ENCODE results near the gene ZNF208. TPM values are rescaled to one million over a fixed set of nuclear protein-coding genes. Genes with fewer than 3 reads are reported as not detected.

Gene ZNF208
- total RNA-seq, 2 donors from 2014 or later = not detected

DNA sequence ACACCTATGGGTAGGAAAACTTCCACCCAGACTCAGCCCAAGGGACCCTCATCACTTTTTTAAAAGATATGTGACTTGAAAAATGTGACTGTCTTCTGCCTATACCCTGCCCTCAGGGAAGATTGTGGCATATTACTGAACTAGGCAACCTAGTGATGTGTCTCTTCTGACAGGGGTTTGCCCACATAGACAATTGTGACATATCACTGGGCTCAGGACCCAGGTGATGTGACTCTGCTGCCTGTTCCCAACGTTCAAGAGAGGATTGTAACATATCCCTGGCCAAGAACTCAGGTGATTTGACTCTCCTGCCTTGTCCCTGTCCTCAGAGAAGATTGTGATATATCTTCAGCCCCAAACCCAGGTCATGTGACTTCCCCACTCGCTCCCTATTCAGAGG lies 88.5 kb downstream of the ZNF208 start:
- H3K9me3 Mint-ChIP-seq = peaks cover 92% of the 10 kb centered on the region
- no peaks in the 10 kb centered on the region for H3K36me3 ChIP-seq (ENCODE audit: control insufficient read depth, insufficient read depth, low read length)
- no peaks in the 10 kb centered on the region for H3K27me3 ChIP-seq (ENCODE audit: control insufficient read depth, insufficient read depth, low read length, poor library complexity, severe bottlenecking)
- no peak overlapping the region for H3K27ac Mint-ChIP-seq
- no peaks in the 10 kb centered on the region for H3K36me3 Mint-ChIP-seq (ENCODE audit: low read depth)
- no peak overlapping the region for H3K4me3 ChIP-seq (ENCODE audit: low read length)
- peaks cover 96% of the 10 kb centered on the region for H3K9me3 ChIP-seq (ENCODE audit: control insufficient read depth, low read length)
- no peak overlapping the region for H3K27ac ChIP-seq (ENCODE audit: low read depth, low read length)
- 9 to 10% methylated on average over 2 of the region's 2 CpGs for WGBS, 2 experiments (ENCODE audit: insufficient coverage in 1 of 2, insufficient read length in 1 of 2)
- DNase-seq = no peak
- TF ChIP-seq, protein P1, sequence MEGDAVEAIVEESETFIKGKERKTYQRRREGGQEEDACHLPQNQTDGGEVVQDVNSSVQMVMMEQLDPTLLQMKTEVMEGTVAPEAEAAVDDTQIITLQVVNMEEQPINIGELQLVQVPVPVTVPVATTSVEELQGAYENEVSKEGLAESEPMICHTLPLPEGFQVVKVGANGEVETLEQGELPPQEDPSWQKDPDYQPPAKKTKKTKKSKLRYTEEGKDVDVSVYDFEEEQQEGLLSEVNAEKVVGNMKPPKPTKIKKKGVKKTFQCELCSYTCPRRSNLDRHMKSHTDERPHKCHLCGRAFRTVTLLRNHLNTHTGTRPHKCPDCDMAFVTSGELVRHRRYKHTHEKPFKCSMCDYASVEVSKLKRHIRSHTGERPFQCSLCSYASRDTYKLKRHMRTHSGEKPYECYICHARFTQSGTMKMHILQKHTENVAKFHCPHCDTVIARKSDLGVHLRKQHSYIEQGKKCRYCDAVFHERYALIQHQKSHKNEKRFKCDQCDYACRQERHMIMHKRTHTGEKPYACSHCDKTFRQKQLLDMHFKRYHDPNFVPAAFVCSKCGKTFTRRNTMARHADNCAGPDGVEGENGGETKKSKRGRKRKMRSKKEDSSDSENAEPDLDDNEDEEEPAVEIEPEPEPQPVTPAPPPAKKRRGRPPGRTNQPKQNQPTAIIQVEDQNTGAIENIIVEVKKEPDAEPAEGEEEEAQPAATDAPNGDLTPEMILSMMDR (conservative IDR thresholded peaks at IDR 0.05) = no peak
- no peaks in the 10 kb centered on the region for H3K4me1 ChIP-seq (ENCODE audit: control insufficient read depth, insufficient read depth, low read length)
- no peaks in the 10 kb centered on the region for H3K4me1 Mint-ChIP-seq
- no peaks in the 10 kb centered on the region for H3K27me3 Mint-ChIP-seq (ENCODE audit: insufficient read depth)
- no peak overlapping the region for H3K9ac ChIP-seq (ENCODE audit: extremely low read depth, low read length, poor library complexity, severe bottlenecking)
- H3K4me3 Mint-ChIP-seq = no peak overlapping the region

DNA sequence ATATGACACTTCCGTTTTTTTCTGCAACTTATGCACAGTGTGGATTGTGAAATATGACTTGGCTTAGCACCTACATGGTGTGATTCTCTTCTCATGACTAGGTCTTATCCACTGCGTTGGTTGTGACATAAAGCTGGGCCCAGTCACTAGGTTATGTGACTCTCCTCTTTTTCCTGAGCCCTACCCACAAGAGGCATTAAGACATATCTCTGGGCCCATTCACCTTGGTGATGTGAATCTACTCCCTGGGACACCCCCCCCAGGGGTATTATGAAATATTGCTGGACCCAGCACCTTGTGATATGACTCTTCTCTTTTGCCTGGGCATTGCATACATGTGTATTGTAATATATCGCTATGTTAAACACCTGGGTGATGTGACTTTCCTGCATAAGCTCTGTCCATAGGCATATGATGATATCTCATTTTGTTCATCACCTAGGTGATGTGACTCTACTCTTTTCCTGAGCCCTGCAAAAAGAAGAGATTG lies 89.0 kb downstream of the ZNF208 start:
- Histone ChIP-seq H3K4me1 (ENCODE audit: control insufficient read depth, insufficient read depth, low read length) (no peaks in the 10 kb centered on the region), H3K27me3 (ENCODE audit: control insufficient read depth, insufficient read depth, low read length, poor library complexity, severe bottlenecking) (no peaks in the 10 kb centered on the region), H3K4me3 (ENCODE audit: low read length) (no peak overlapping the region), H3K9ac (ENCODE audit: extremely low read depth, low read length, poor library complexity, severe bottlenecking) (no peak overlapping the region), H3K27ac (ENCODE audit: low read depth, low read length) (no peak overlapping the region), H3K36me3 (ENCODE audit: control insufficient read depth, insufficient read depth, low read length) (no peaks in the 10 kb centered on the region), H3K9me3 (ENCODE audit: control insufficient read depth, low read length) (peaks cover 96% of the 10 kb centered on the region)
- no peaks in the 10 kb centered on the region for H3K4me1 Mint-ChIP-seq
- H3K27ac Mint-ChIP-seq = no peak overlapping the region
- peaks cover 92% of the 10 kb centered on the region for H3K9me3 Mint-ChIP-seq
- WGBS, 2 experiments (ENCODE audit: insufficient coverage in 1 of 2, insufficient read length in 1 of 2) = 59 to 68% methylated on average over 2 to 3 of the region's 3 CpGs
- no peaks in the 10 kb centered on the region for H3K36me3 Mint-ChIP-seq (ENCODE audit: low read depth)
- no peak for DNase-seq
- no peaks in the 10 kb centered on the region for H3K27me3 Mint-ChIP-seq (ENCODE audit: insufficient read depth)
- no peak overlapping the region for H3K4me3 Mint-ChIP-seq
- TF ChIP-seq, protein P1 (conservative IDR thresholded peaks at IDR 0.05) = no peak

DNA sequence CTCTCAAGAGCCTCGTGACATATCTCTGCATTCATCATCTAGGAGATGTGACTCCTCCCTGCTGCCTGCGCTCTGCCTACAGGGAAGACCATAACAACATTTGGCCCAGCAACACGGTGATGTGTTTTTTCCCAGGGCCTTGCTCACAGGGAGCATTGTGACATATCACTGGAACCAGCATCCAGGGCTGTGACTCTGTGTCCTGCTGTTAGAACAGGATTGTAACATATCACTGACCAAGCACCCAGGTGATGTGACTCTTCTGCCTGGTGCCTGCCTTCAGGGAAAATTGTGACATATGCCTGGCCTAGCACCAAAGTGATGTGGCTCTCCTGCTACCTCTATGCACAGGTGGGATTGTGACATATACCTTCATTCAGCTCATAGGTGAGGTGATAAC lies 95.3 kb downstream of the ZNF208 start:
- peaks cover 89% of the 10 kb centered on the region for H3K9me3 Mint-ChIP-seq

More for the DNA sequence above, 95.3 kb downstream of the ZNF208 start:
- Histone ChIP-seq H3K27me3 (ENCODE audit: control insufficient read depth, insufficient read depth, low read length, poor library complexity, severe bottlenecking) (no peaks in the 10 kb centered on the region), H3K9ac (ENCODE audit: extremely low read depth, low read length, poor library complexity, severe bottlenecking) (no peak overlapping the region), H3K36me3 (ENCODE audit: control insufficient read depth, insufficient read depth, low read length) (no peaks in the 10 kb centered on the region), H3K9me3 (ENCODE audit: control insufficient read depth, low read length) (peaks cover 66% of the 10 kb centered on the region), H3K27ac (ENCODE audit: low read depth, low read length) (no peak overlapping the region), H3K4me1 (ENCODE audit: control insufficient read depth, insufficient read depth, low read length) (no peaks in the 10 kb centered on the region), H3K4me3 (ENCODE audit: low read length) (no peak overlapping the region)
- no peaks in the 10 kb centered on the region for H3K4me1 Mint-ChIP-seq
- no peak overlapping the region for H3K27ac Mint-ChIP-seq
- no peak overlapping the region for H3K4me3 Mint-ChIP-seq
- H3K36me3 Mint-ChIP-seq (ENCODE audit: low read depth) = no peaks in the 10 kb centered on the region
- no peaks in the 10 kb centered on the region for H3K27me3 Mint-ChIP-seq (ENCODE audit: insufficient read depth)
- no peak for DNase-seq
- WGBS, 2 experiments (ENCODE audit: insufficient coverage in 1 of 2, insufficient read length in 1 of 2) = 35 to 39% methylated on average over 3 of the region's 3 CpGs
- TF ChIP-seq, protein P1 (conservative IDR thresholded peaks at IDR 0.05) = no peak
